GM19397 (cell line): ENCODE measurements around the gene SYNDIG1.

Experiments
- ATAC-seq: cut with Tn5 transposase; IDR thresholded peaks from one replicate; pipeline ENCODE4 v1.9.1; 2021; ENCODE audit warnings: mild to moderate bottlenecking, moderate library complexity; ENCODE audit not compliant: unreplicated experiment

Gene SYNDIG1

DNA sequence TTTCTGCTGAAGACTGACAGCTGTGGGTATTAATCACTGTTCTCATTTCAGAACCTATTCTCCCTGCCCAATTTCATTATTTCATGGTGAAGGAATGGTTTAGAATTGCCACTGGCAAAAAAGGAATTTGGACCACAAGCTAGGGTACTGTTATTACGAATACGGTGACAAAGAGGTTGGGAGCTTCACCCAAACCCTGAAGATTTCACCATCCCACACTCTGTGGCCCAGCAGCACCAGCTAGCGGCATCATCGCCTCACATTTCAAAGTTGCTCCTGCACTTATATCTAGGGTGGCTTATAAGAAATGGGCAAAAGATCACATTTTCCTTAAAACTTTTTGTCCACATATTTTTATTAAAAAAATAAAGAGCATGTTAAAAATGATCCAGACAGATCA is 236.1 kb downstream of the SYNDIG1 start:
- ATAC-seq, result no peak

DNA sequence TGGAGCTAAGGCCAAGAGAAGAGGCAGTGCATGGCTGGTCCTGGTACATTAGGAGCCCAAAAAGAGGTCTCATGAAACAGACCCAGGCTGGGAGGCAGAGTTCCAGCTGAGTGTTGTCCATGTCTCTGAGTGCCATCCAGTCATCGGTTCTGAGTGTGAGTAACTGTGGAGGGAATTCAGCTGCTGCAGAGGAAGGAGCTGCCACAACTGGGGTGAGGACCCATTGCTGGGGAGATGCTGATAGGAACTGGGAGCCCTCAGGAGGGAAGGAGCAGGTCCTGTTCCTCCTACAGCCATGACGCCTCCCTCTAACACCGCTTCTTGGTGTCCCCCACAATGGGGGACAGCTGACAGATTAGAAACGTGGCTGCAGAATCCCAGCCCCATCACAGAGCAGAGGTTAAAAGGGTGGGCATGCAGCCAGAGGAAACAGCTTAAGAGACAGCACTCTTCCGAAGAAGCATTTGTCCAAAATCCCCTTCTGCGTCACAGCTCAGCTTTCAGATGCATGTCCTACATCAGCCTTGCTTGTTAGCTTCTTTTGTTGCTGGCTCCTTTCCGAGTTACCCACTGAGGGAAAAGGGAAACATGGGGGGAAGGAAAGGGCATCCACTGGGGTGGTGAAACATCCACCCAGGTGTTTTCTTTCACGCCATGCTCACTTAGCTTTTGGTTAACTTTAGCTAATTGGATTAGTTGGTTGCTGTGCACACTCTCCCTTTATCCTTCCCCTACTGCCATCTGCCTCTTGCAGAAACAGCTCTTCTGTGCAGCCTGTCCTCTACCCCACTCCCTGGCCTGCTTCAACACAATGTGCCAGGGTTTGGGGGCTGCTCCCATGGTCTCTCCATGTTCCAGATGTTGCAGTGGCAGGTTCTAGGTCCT is 239.2 kb downstream of the SYNDIG1 start:
- ATAC-seq, result no peak
